K562 (cell line): Measurements from ENCODE around the gene KIF3A. TPM values are rescaled to one million over a fixed set of nuclear protein-coding genes. Genes with fewer than 3 reads are reported as not detected.
A peak's percentile ranks its signal among the peaks of the same experiment; 100 is the strongest.

Source experiments
- DEAF1 ChIP-seq: fragments of 450-650 bp; formaldehyde crosslinking; IDR thresholded peaks from 2 replicates; pipeline ENCODE4 v1.4.0; 2020; ENCODE audit warnings: mild to moderate bottlenecking, moderate library complexity
- E2F3 ChIP-seq: fragments of 250-450 bp; sonication (Bioruptor Pico); IDR thresholded peaks from 2 replicates; pipeline ENCODE4 v1.4.0; 2020; ENCODE audit warnings: mild to moderate bottlenecking
- HLTF ChIP-seq: fragments of 450-650 bp; IDR thresholded peaks from 2 replicates; pipeline ENCODE4 v1.6.1; 2016
- ILF3 ChIP-seq: fragments of 450-650 bp; IDR thresholded peaks from 2 replicates; pipeline ENCODE4 v1.6.1; 2018; ENCODE audit warnings: antibody characterized with exemption, mild to moderate bottlenecking, moderate library complexity, borderline replicate concordance
- KDM2B ChIP-seq: fragments of 250-450 bp; sonication (Bioruptor Pico); IDR thresholded peaks from 2 replicates; pipeline ENCODE4 v1.8.0; 2021; ENCODE audit warnings: mild to moderate bottlenecking, moderate library complexity
- PHB ChIP-seq: fragments of 250-450 bp; sonication (Bioruptor Pico); IDR thresholded peaks from 2 replicates; pipeline ENCODE4 v1.5.0; 2021
- POLR2G ChIP-seq: fragments of 200-400 bp; formaldehyde crosslinking; IDR thresholded peaks from 2 replicates; pipeline ENCODE4 v1.6.1; 2017; ENCODE audit warnings: low read depth, mild to moderate bottlenecking, antibody characterized with exemption, low read length, moderate library complexity
- SMARCE1 ChIP-seq: fragments of 450-650 bp; IDR thresholded peaks from 2 replicates; pipeline ENCODE4 v1.7.1; 2016; ENCODE audit warnings: mild to moderate bottlenecking
- ZNF583 ChIP-seq: fragments of 250-450 bp; sonication (Bioruptor Pico); IDR thresholded peaks from 2 replicates; pipeline ENCODE4 v1.4.0; 2020
- ZNF592 ChIP-seq: fragments of 450-650 bp; IDR thresholded peaks from 2 replicates; pipeline ENCODE4 v1.6.1; 2017; ENCODE audit warnings: antibody characterized with exemption, mild to moderate bottlenecking
- polyA plus RNA-seq, 8 experiments: library from polyadenylated mRNA; depleted of rRNA in 4 of 8; stranded (reverse) in 5 of 8; unstranded in 3 of 8; fragments of >200 nt; fragmentation: Nextera tagmentation in 2 of 8; fragmentation: Illumina TruSeq in 1 of 8; extraction: Ambion mirVana in 2 of 8; extraction: Trizol in 1 of 8; gene quantifications; 2 replicates each; pipeline versions ENCODE4 v1.2.1 to v1.2.3, GENCODE V29; 2011 to 2014; ENCODE audit warnings: inconsistent platforms in 1 of 8, missing spikeins in 1 of 8
- total RNA-seq, 7 experiments: library from RNA; depleted of rRNA in 6 of 7; stranded (reverse); fragments of >200 nt in 6 of 7; fragmentation: Illumina TruSeq in 2 of 7; extraction: Trizol in 2 of 7; gene quantifications; 2 replicates each; pipeline versions ENCODE4 v1.2.1 to v1.2.3, GENCODE V29; 2011 to 2021; ENCODE audit warnings: low replicate concordance in 1 of 7
- TF ChIP-seq, protein P1 (sequence below): sonication (generic); formaldehyde crosslinking; IDR thresholded peaks from 2 replicates; pipeline ENCODE4 v1.8.0; 2022; ENCODE audit warnings: missing genetic modification reagents, mild to moderate bottlenecking, moderate library complexity, borderline replicate concordance
- TF ChIP-seq, protein P2 (sequence below): fragments of 250-450 bp; sonication (Bioruptor Pico); IDR thresholded peaks from 2 replicates; pipeline ENCODE4 v1.5.0; 2021; ENCODE audit warnings: mild to moderate bottlenecking, borderline replicate concordance
- TF ChIP-seq, protein P3 (sequence below): fragments of 450-650 bp; formaldehyde crosslinking; IDR thresholded peaks from 2 replicates; pipeline ENCODE4 v1.4.0; 2020; ENCODE audit warnings: mild to moderate bottlenecking, moderate library complexity
- TF ChIP-seq, protein P4 (sequence below): fragments of 450-650 bp; formaldehyde crosslinking; IDR thresholded peaks from 2 replicates; pipeline ENCODE4 v1.4.0; 2020; ENCODE audit warnings: mild to moderate bottlenecking, mixed read lengths

The KIF3A gene
- total and polyA plus RNA-seq, 9 of the 15 experiments (the other 6 are each of a cell fraction or from before 2014, with no cell fraction given) = 1.5 to 7.8 (median 6.0) TPM

DNA sequence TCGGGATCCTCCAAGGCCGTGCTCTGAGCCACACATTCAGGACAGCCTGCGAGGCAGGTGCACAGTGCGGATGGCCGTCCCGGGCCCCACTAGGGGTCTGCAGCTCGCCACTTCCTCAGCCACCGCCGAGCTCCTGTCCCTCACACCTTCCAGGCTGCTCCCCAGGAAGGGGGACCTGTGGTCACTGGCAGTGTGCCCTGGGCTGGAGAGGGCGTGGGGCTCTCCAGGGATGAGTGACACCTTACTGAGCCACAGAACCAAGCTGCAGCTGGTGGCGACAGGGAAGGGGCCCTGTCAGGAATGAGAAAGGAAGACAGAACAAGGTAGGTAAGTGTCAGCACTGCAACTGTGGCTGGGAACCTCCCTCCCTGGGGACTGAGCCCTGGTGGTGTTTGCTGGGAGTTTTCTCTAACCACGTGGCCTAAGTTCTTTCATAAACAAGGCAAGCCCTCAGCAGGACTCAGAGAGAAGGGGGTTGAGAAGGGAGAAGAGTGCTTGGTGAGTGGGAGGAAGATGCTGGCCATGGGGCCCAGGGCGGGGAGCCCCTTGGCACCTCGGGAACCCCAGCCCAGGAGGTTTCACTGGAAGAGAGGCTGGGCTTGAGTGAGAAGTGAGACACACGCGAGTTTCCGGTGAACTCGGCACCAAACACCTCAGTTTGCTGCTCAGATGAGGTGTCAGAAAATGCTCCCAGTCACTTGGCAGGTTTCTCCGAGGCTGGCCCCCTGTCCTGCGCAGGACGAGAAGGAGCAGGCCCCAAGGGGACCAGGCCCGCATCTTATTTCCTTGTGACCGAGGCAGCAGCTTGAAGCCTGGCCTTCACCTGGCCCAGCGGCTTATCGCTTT lies 74.2 kb downstream of the KIF3A start (continued):
- TF ChIP-seq, protein P1, sequence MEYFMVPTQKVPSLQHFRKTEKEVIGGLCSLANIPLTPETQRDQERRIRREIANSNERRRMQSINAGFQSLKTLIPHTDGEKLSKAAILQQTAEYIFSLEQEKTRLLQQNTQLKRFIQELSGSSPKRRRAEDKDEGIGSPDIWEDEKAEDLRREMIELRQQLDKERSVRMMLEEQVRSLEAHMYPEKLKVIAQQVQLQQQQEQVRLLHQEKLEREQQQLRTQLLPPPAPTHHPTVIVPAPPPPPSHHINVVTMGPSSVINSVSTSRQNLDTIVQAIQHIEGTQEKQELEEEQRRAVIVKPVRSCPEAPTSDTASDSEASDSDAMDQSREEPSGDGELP (CRISPR knock-in tag) = peak; percentile 73; the same call in 1 of the 2 replicates
- TF ChIP-seq ZNF583 (CRISPR knock-in tag) (no peak), ILF3 (no peak), HLTF (0 out of 2 replicates have a peak, but pooled peaks have one; percentile 29), PHB (CRISPR knock-in tag) (0 out of 2 replicates have a peak, but pooled peaks have one; percentile 19), E2F3 (CRISPR knock-in tag) (peak; percentile 39; the same call in 1 of the 2 replicates), ZNF592 (peak; percentile 85; the same call in 1 of the 2 replicates), SMARCE1 (no peak), KDM2B (no peak), DEAF1 (CRISPR knock-in tag) (no peak), POLR2G (peak; percentile 38; the same call in 1 of the 2 replicates)
- TF ChIP-seq, protein P2, sequence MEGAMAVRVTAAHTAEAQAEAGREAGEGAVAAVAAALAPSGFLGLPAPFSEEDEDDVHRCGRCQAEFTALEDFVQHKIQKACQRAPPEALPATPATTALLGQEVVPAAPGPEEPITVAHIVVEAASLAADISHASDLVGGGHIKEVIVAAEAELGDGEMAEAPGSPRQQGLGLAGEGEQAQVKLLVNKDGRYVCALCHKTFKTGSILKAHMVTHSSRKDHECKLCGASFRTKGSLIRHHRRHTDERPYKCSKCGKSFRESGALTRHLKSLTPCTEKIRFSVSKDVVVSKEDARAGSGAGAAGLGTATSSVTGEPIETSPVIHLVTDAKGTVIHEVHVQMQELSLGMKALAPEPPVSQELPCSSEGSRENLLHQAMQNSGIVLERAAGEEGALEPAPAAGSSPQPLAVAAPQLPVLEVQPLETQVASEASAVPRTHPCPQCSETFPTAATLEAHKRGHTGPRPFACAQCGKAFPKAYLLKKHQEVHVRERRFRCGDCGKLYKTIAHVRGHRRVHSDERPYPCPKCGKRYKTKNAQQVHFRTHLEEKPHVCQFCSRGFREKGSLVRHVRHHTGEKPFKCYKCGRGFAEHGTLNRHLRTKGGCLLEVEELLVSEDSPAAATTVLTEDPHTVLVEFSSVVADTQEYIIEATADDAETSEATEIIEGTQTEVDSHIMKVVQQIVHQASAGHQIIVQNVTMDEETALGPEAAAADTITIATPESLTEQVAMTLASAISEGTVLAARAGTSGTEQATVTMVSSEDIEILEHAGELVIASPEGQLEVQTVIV (CRISPR knock-in tag) = no peak
- TF ChIP-seq, protein P3, sequence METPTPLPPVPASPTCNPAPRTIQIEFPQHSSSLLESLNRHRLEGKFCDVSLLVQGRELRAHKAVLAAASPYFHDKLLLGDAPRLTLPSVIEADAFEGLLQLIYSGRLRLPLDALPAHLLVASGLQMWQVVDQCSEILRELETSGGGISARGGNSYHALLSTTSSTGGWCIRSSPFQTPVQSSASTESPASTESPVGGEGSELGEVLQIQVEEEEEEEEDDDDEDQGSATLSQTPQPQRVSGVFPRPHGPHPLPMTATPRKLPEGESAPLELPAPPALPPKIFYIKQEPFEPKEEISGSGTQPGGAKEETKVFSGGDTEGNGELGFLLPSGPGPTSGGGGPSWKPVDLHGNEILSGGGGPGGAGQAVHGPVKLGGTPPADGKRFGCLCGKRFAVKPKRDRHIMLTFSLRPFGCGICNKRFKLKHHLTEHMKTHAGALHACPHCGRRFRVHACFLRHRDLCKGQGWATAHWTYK (CRISPR knock-in tag) = peak; percentile 65; the same call in 1 of the 2 replicates
- TF ChIP-seq, protein P4, sequence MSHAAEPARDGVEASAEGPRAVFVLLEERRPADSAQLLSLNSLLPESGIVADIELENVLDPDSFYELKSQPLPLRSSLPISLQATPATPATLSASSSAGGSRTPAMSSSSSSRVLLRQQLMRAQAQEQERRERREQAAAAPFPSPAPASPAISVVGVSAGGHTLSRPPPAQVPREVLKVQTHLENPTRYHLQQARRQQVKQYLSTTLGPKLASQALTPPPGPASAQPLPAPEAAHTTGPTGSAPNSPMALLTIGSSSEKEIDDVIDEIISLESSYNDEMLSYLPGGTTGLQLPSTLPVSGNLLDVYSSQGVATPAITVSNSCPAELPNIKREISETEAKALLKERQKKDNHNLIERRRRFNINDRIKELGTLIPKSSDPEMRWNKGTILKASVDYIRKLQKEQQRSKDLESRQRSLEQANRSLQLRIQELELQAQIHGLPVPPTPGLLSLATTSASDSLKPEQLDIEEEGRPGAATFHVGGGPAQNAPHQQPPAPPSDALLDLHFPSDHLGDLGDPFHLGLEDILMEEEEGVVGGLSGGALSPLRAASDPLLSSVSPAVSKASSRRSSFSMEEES (CRISPR knock-in tag) = no peak
